Activated T-cell treated with anti-CD3 and anti-CD28 coated beads for 48 hours (primary cell): ENCODE results near the gene ABCB8.

Source experiments
- DNase-seq: peaks from one replicate; pipeline ENCODE4 v3.0.0-alpha.2; 2020; ENCODE audit warnings: low read depth

Gene ABCB8

DNA sequence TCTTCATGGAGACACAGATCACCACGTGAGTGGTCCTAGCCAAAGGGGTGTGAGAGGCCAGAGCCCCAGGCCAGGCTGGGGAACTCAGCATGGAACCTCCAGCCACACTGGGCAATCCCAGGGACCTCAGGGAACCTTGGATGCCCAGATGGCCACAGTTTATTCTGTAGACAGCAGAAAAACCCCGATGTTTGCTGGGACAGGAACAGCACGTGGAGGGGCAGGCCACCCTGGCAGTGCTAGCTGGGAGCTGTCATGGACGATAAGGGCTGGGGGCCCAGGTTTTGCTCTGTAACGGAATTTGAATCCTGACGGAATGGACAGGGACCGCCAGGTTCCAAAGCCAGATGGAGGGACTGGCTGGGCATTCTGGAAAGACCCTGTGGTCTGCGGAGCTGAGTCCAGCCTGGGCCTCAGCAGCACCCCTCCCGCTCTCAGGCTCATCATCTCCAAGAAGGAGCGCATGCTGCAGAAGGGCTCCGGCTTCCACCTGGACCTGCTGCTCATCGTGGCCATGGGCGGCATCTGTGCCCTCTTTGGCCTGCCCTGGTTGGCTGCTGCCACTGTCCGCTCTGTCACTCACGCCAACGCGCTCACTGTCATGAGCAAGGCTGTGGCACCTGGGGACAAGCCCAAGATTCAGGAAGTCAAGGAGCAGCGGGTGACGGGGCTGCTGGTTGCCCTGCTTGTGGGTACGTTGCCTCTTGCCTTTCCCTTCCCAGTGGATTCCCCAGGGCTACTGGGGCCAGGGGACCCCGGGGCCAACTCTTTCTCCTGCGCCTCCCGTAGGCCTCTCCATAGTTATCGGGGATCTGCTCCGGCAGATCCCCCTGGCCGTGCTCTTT, 46.8 kb downstream of the ABCB8 start:
- no peak for DNase-seq

DNA sequence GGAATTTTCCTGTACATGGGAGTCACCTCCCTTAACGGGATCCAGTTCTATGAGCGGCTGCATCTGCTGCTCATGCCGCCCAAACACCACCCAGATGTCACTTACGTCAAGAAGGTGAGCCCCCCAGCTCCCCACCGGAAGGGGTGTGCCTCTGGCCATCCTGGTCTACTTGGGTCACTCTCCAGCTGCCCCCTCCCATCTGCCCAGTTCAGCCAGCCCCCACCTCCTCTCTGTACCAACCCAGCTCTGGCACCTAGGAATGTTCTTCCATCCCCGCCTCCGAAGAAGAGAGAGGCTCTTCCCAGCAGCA, 47.4 kb downstream of the ABCB8 start:
- no peak for DNase-seq

DNA sequence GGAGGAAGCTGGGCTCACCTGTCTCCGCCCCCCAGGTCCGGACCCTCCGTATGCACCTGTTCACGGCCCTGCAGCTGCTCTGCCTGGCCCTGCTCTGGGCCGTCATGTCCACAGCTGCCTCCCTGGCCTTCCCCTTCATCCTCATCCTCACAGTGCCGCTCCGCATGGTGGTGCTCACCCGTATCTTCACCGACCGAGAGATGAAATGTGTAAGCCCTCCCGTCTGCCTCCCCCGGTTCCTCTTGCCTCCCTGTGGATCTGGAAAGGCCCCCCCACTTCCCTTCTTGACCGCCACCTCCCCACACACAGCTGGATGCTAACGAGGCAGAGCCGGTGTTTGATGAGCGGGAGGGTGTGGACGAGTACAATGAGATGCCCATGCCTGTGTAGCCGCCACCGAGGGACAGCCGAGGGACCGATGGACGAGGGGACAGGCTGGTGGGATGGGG, 47.8 kb downstream of the ABCB8 start:
- no peak for DNase-seq

DNA sequence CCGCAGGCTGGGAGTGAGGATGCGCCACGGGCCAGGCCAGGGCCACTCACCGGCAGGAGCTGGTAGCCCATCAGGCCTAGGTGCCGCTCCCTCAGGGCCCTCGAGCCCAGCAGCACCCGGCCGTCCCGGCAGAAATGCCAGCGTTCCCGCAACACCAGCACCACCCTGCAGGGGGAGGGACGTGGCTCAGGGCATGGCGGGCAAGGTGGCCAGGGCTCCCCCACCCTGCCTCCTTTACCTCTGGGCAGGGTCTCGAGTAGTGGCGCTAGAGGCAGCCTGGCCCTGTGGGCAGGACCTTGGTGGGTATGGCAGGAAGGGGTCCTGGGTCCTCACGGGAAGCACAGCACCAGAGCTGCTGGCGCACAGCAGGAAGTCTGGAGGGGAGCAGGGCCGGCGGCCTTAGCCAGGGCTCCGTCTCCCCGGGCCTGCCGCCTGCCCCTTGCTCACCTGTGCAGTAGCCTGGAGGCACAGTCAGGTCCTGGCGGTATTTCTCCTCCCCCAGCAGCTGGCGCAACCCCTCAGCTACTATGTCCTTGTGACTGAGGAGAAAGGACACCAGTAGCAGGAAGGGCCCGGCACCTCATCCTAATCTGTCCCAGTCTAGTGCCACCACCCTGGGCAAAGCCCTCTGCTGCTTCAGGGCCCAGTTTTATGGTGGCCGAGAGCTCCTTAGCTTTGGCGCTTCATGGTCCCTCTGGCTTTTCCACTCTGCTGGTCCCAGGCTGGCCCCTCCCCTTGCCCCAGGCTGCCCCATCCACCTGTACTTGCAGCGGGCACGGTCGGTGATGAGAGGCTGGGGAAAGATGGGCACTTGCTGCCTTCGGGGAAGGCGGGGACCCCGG, 48.8 kb downstream of the ABCB8 start:
- no peak for DNase-seq

DNA sequence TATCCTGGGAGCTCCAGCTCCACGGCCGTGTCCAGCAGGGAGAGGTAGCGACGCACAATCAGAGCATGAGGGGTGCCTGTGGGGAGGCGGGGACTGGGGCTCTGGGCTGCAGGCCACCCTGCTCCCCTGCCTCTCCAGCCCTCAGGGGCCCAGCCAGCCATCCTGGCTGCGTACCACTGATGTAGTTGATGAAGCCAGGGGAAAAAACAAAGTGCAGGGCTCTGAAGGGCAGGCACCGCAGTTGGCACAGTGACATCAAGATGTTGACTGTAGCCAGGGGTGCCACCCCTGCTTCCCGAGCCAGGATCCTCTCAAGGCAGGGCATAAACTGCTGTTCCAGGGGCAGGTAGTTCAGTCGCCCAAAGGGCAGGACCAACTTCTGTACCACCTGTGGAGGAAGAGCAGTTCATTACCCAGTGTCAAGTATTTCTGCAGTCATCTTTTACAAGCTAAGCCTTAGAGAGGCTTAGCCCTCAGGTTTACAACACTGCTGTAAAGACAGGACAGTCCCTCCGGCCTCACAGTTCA, 49.5 kb downstream of the ABCB8 start:
- no peak for DNase-seq

DNA sequence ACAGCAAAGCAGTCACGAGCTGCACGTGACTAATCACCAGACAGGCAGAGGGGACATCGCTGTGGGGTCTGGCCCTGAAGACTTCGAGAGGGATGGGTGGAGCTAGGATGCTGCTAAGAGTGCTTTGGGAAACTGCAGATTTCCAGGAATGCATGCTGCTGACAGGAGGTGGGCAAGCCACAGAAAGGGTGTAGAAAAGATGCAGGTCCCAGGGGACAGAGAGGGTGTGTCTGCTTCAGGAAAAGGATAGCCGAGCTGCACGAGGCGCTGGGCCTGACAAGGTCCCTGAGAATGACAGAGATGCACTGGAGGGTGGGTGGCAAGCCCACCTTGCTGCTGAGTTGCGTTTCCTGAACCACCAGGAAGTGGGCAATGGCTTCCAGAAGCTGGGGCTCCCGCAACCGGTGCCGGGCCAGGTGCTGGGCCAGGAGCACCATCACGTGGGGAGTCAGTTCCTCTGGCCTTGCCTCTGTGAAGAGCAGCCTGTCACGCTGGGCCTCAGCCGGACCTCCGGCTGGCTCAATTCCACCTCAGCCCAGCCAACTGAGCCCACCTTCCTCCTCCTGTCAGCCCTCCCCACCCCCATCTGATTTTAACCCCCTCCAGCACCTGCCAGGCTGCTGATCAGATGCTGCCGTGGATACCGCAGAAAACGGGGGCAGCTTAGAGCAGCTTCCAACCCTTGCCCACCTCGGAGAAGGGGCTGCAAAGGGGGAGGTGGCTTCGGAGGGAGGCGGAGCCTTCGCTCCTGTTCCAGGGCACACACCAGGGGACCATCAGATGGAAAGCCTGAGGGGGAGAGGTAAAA, 50.2 kb downstream of the ABCB8 start:
- DNase-seq = no peak

DNA sequence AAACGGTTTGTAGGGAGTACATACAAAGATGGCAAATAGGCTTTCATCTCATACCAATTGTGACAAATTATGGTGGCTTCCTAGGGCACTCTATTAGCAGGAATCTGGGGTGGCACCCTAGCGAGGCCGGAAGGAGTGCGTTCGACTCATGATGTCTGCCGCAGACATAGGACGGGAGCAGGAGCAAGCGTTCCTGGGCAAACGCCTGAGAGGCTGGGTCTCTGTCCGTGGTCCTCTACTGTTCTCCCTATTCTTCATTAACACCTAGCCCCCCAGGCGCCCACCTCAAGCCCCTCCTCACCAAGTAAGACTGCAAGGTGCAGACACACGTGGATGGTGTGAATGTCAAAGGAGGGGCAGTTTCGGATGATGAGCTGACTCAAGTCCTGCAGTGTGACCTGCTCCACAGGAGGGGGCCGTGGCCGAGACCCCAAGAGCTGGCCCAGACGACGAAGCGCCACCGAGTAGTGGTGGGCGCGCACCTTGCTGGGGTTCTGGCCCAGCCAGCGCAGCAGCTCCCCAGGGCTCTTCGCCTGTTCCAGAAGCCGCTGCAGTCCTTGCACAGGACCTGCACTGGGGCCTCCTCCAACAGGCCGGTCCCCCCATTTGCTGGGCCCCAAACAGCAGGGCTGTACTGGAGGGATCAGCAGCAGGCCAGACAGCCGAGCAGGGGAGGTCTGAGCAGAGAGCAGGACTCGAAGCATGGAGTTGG, 51.1 kb downstream of the ABCB8 start:
- DNase-seq = no peak

DNA sequence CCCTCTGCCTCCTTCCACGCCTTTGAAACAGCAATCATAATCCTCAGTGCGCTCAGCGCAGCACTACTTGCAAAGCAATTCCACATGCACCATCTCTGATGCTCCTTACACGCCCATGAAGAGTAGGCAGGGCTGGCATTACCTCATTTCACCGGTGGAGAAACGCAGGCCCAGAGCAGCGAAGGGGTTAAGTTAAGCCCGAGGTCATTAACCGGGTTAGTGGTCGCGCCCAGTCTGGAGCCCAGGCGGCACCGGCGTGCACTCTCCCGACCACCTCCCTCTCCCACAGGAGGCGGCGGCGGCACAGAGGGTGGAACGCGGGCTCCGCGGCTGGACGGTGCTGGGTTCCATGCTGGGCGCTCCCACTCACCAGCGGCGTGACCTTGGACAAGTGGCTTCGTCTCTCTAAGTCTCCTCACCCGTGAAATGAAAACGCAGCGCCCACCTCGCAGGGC, 51.8 kb downstream of the ABCB8 start:
- DNase-seq = no peak

DNA sequence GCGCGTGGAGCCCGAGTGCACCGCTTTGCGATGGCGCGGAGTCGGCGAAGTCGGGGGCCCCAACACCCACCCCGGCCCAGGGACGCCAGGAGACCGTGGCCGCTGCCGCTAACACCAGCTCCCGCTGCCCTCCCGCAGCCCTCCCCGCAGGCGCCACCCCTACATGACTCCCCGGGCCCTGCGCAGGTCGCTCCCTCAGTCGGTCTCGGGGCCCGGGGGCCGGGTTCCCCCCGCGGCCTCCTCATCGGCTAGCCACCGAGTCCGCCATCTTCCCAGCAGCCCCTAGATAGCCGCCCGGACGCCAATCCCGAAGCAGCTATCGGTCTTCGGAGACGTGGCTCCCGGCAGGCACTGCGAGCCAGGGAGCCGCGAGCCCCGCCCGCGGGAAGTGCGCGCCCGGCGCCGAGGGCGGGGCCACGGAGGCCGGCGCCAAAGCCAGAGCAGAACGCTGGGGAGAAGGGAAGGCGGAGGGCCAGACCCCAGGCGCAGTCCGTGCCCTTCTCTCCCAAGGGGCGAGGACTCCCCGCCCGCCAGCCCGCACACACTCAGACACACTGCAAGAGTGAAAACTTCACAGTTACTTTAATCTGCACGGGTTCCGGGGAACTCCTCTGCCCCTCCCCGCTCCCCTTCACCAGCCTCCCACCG, 52.4 kb downstream of the ABCB8 start, which contains the start of gene FASTK:
Gene FASTK (minus strand): TSS at position 288 of the 648 bp plus-strand sequence. CDS start 43 bp downstream, at position 245.
- peak; percentile 87 for DNase-seq

DNA sequence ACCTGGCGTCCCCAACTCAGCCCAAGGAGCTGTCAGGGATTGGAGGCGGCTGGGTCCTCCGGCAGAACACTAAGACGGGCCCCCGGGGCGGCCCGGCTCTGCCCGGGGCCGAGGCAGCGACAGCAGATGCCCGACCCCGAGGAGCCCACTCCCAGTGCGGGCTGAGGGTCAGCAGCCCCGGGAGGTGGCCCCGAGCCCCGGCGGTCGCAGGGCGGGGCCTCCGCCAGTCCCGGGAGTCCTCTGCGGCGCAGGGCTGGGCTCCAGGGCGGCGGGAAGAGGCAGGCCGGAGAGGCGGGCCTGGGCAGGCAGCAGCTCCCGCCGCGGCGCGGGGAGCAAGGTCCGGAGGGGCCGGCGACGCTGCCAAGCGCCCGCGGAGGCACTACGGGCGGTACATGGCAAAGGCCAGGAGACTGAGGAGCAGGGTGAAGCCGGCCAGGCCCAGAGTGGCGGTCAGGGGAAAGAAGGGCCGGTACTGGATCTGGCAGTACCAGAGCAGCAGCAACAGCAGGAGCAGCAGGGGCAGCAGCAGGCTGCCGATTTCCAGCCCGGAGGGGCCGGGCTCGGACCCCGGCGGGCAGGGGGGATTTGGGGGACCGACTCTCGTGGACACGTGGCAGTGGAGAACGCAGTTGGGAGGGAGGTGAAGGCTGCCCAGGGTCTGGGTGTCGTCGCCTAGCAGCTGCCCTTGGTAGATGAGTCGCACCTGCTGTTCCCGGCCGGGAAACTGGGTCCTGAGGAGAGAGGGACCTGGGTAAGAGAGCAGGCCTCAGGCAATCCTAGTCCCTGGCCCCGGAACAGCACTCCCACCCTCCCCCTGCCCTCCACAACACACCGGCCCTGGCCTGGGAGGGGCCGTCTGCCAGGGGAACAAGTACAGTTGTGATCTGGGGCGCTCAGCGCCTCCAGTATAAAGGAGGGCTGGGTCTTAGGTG, 53.2 kb downstream of the ABCB8 start:
- DNase-seq = no peak

DNA sequence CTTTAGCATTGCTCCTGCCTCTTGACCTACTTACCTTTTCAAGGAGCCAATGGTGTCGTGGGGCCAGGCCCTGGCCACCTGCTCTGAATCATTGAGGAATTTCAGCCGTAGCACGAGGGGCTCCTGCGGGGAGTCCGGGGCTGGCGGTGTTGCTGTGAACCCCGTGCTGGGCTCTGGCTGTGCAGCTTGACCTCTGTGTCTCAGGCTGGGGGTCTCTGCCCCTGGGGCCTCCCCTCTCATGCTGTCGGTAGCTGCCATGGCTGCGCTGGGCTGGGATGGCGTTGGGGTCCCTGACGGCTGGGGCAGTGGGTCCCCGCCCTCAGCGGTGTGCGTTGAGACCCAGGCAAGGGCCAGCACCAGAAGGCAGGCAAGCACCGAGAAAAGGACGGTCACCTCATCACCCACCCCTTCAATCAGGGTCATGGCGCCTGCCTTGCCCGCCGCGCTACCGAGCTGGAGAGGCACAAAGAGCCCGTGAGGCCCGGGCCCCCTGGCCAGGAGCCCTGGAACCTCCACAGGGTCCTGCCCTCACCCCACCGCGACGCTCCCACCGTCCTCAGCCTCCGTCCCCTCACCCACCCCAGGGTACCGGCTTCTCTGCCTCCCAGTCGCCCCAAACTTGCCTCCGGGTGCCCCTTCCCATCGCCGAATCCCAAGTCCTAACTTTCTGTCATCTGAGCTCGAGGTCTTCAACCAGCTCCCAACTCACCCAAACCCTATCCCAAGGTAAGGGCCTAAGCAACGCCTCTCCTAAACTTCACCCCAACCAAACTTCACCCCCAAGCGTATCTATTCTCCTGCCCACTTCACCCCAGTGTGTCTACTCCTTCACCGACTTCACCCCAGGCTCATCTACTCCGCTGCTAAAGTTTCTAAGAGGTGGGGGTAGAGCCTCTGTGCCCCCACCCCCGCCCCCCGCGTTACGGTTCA, 54.2 kb downstream of the ABCB8 start:
- no peak for DNase-seq

DNA sequence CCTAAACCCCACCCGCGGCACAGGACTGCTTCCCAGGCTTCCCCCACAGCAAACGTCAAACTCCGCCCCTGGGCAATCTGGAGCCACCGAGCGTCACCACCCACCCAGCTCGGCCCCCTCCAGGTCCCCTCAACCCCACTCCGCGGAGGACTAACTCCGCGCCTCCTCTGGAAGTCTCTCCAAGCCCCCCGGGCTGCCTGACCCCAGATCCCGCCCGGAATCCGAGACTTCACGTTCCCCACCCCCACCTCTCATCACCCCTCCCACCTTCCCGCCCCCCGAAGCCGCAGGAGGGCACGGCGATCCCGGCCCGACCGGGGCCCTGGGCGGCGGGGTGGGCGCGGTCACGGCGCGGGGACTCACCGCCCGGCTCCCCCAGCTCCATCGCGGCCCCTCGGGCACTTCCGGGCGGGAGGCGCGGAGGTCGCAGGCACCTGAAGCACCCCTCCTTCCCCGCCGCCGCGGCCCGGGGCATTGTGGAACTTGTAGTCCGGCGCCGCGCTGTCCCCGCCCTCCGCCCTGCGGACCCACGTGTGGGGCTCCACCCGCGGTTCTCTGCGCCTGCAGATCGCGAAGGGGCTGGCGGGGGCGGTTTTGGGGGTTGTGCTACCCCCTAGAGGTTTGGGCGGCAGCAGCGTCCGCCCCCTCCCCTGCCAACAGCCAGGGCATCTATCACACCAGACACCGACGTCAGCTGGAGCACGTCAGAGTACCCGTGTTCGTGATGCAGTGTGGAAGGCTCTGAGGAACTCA, 55.0 kb downstream of the ABCB8 start, which contains the start of gene TMUB1:
Gene TMUB1 (minus strand): TSS at position 423 of the 753 bp plus-strand sequence. CDS start 930 bp downstream, outside the sequence.
- peak; percentile 80 for DNase-seq

DNA sequence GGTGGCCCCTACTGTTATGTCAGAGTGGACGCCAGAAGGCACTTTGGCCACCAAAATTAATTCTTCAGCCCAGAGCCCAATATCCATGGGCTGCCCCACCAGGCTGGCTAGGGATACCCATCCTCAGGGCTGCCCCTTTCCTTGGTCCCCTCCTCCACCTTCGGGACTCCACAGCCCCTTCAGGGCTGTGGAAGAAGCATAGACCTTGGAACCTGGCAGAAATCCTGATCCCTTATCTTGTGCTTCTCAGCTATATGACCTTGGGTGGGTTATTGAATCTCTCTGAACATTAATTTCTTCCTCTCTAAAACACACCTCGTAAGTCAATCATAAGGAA, 55.5 kb downstream of the ABCB8 start:
- DNase-seq = no peak

DNA sequence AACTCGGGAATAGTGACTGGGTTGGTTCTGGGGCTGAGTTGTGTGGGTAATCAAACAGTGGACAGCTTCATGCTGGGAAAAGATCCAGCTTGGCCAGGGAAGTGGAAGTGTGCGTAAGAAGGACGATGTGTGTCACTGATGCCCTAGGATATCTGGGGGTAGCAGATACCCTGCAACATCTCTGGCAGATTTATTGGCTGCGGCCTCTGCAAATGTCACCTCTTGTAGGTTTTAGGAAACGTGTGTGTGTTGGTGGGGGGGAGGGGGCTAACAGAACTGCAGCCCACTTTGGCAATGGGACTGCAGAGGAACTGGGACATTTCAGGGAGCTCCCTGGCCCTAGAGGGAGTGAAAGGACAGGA, 57.1 kb downstream of the ABCB8 start:
- no peak for DNase-seq

DNA sequence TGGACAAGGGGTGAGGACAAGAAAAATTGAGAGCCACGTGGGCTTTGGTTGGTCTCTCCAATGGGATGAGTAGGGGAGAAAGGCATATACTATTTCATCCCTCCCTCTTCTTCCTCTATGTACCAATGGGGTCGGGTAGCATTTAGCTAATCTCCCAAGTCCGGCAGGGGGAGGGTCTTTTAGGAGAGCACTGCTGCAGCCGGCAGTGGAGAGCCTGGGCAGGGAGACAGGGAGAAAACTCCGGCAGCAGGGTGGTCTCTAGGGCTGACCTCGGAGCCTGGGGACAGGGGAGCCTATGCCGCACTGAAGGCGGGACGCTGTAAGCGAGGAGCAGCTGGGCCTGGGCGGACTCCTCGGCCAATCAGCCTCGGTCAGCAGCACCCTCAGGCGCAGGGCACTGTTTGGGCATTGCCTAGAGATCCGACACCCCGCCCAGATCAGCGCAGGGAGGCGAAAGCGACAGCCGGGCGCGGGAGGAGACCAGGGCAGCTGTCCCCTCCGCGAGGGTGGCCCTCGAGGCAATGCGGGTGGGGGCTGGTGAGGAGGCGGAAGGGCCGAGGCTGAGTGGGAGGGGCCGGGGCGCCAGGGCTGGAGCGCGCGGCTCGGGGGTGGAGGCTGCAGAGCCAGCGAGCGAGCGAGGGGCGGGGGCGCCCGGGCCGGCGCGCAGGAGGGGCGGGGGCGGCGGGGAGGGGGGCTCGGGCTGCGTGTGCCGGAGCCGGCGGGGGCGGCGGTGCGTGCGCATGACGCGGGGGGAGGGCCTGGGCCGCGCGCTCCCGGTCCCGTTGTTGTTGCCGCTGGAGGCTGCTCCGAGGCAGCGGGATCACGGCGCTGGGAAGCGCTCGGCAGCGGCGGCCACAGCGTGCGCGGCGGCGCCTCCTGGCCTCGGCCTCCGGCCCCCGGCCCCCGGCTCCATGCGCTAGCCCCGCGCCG, 57.7 kb downstream of the ABCB8 start, which contains the start of gene AGAP3:
Gene AGAP3 (plus strand): TSS at position 785 of the 930 bp plus-strand sequence. CDS start 267 bp downstream, outside the sequence.
- peak; percentile 35 for DNase-seq

DNA sequence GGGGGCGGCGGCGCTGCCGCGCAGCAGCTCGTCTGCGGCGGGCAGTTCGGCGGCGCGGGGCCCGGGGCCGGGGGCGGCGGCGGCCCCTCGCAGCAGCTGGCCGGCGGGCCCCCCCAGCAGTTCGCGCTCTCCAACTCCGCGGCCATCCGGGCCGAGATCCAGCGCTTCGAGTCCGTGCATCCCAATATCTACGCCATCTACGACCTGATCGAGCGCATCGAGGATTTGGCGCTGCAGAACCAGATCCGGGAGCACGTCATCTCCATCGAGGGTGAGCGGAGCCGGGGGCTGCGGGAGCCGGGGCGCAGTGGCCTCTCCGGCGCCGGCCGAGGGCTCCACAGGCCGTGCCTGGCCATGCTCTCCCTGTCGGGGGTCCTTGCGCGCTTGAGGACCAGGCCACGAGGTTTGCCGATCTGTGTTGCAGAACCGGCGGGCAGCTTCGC, 58.6 kb downstream of the ABCB8 start:
- peak; percentile 39 for DNase-seq
